ENCODE measurements around the gene DMRT3. TPM values are rescaled to one million over a fixed set of nuclear protein-coding genes. Genes with fewer than 3 reads are reported as not detected.
"Not testable (repeated sequence)": the region's sequence is repeated elsewhere in the genome, so short reads cannot be mapped to it uniquely, and the experiment has no call there.

Gene DMRT3
- total RNA-seq, 1 donor from 2014 or later: not detected

- intact Hi-C loops (cut with micrococcal nuclease): not testable (repeated sequence)
Observed at GRCh38 chr9:998299-999110, 22.1 kb downstream of the DMRT3 start.

- intact Hi-C loops (cut with micrococcal nuclease): no loop called here
Observed at GRCh38 chr9:1001838-1002237, 25.4 kb downstream of the DMRT3 start.

GRCh38 chr9:1002678-1003077, 26.2 kb downstream of the DMRT3 start:
- intact Hi-C loops (cut with micrococcal nuclease): no loop called here

GRCh38 chr9:1005043-1005667, 28.7 kb downstream of the DMRT3 start:
- intact Hi-C loops (cut with micrococcal nuclease): loop anchor here (2.0 kb wide), 1 partner anchor 390 kb away; no protein-coding TSS in a partner anchor

- intact Hi-C loops (cut with micrococcal nuclease): no loop called here
Observed at GRCh38 chr9:1007312-1007711, 30.9 kb downstream of the DMRT3 start.

GRCh38 chr9:1008216-1008615, 31.8 kb downstream of the DMRT3 start:
- intact Hi-C loops (cut with micrococcal nuclease): no loop called here

GRCh38 chr9:1009101-1009707, 32.7 kb downstream of the DMRT3 start:
- intact Hi-C loops (cut with micrococcal nuclease): loop anchor here (1.0 kb wide), 1 partner anchor 116 kb away; no protein-coding TSS in a partner anchor

- intact Hi-C loops (cut with micrococcal nuclease): no loop called here
Observed at GRCh38 chr9:1013021-1013420, 36.6 kb downstream of the DMRT3 start.

- intact Hi-C loops (cut with micrococcal nuclease): no loop called here
Observed at GRCh38 chr9:1014225-1014624, 37.8 kb downstream of the DMRT3 start.

GRCh38 chr9:1014640-1015039, 38.2 kb downstream of the DMRT3 start:
- intact Hi-C loops (cut with micrococcal nuclease): no loop called here

- intact Hi-C loops (cut with micrococcal nuclease): no loop called here
Observed at GRCh38 chr9:1018121-1018520, 41.7 kb downstream of the DMRT3 start.

- intact Hi-C loops (cut with micrococcal nuclease): no loop called here
Observed at GRCh38 chr9:1024112-1024511, 47.7 kb downstream of the DMRT3 start.

GRCh38 chr9:1025131-1025530, 48.7 kb downstream of the DMRT3 start:
- intact Hi-C loops (cut with micrococcal nuclease): no loop called here

GRCh38 chr9:1026219-1026618, 49.8 kb downstream of the DMRT3 start:
- intact Hi-C loops (cut with micrococcal nuclease): no loop called here

GRCh38 chr9:1028501-1029190, 52.2 kb downstream of the DMRT3 start:
- intact Hi-C loops (cut with micrococcal nuclease): no loop called here

GRCh38 chr9:1031951-1032601, 55.6 kb downstream of the DMRT3 start:
- intact Hi-C loops (cut with micrococcal nuclease): no loop called here

- intact Hi-C loops (cut with micrococcal nuclease): no loop called here
Observed at GRCh38 chr9:1034271-1034670, 57.8 kb downstream of the DMRT3 start.

- intact Hi-C loops (cut with micrococcal nuclease): no loop called here
Observed at GRCh38 chr9:1039589-1039988, 63.1 kb downstream of the DMRT3 start.

All from T-helper 2 cell treated with Interferon-gamma antibody and Interleukin-4, amounts not matched to agents 100 ng/mL and 5 ng/mL, for 36 hours (primary cell).